Breast epithelium (tissue), 3 donors: ENCODE results near the gene HAL.

Experiments
- CTCF ChIP-seq, 3 donors: fragments of 450-650 bp; IDR thresholded peaks; one replicate each; pipeline ENCODE4 v1.5.1; 2016 to 2017; ENCODE audit warnings: antibody characterized with exemption in 3 of 3, mild to moderate bottlenecking in 3 of 3, moderate library complexity in 3 of 3
- POLR2A ChIP-seq: fragments of 450-650 bp; IDR thresholded peaks from one replicate; pipeline ENCODE4 v1.6.1; 2016; ENCODE audit warnings: antibody characterized with exemption, mild to moderate bottlenecking, moderate library complexity
- POLR2AphosphoS5 ChIP-seq, 3 donors: sonication (generic); formaldehyde crosslinking; IDR thresholded peaks; one replicate each; pipeline ENCODE4 v1.6.1; 2017; ENCODE audit warnings: antibody characterized with exemption in 3 of 3

GRCh38 chr12:95997911-95998510, 1.9 kb upstream of the HAL start:
- TF ChIP-seq CTCF (IDR thresholded peaks at IDR 0.05) (no peak), POLR2A (no peak), POLR2AphosphoS5 (IDR thresholded peaks at IDR 0.05) (no peak)
